ENCODE results near the gene HOXA7.

Gene HOXA7

GRCh38 chr7:27148031-27148755 lies 8.3 kb downstream of the HOXA7 start (continued):
- TF ChIP-seq ZFHX2 (tag by site-specific recombination; conservative IDR thresholded peaks at IDR 0.05) (peak; percentile 87), PRDM2 (tag by site-specific recombination; IDR thresholded peaks at IDR 0.05; ENCODE audit: borderline replicate concordance) (no peak), ZIC2 (tag by site-specific recombination; IDR thresholded peaks at IDR 0.05) (peak; percentile 32), ZBTB8A (tag by site-specific recombination; IDR thresholded peaks at IDR 0.05) (peak; percentile 57; the same call in 1 of the 2 replicates)

GRCh38 chr7:27147199-27148030 lies 9.1 kb downstream of the HOXA7 start, which contains the start of gene HOXA6:
HOXA6 (minus strand) TSS chr7:27147774; CDS start chr7:27147749, 25 bp downstream.
- Histone ChIP-seq H3K9me3 (ENCODE audit: control insufficient read depth, insufficient read depth, low read depth, low read length) (no peaks in the 10 kb centered on the region), H3K36me3 (ENCODE audit: control insufficient read depth in 2 of 2, insufficient read depth in 1 of 2, low read length in 2 of 2) (peaks cover 0 to 61% of the 10 kb centered on the region in 2 experiments; a peak in 2 of 3 replicates), H3K27ac (ENCODE audit: extremely low read depth, low read depth, low read length) (peak within 1 kb of the TSS; percentile 99), H3K4me1 (ENCODE audit: control insufficient read depth, insufficient read depth, low read length) (peaks cover 18% of the 10 kb centered on the region), H3K4me3 (ENCODE audit: low read depth, low read length) (peak within 1 kb of the TSS; percentile 59)
- CTCF ChIA-PET, result interaction anchor here (1.0 to 4.3 kb wide), 3 partner anchors 15 to 293 kb away, joined by 3 to 50 read pairs (median 4); partner anchors contain the start of gene HOXA4
- POLR2A ChIA-PET, result interaction anchor here (1.0 to 5.6 kb wide), 12 partner anchors 9 to 294 kb away, joined by 3 to 42 read pairs (median 6); partner anchors contain the start of genes HOXA1, HOXA10, HOXA7 and HOXA9
- TF ChIP-seq RBAK (tag by site-specific recombination; IDR thresholded peaks at IDR 0.05), result no peak
- TF ChIP-seq ZBTB8A (tag by site-specific recombination; IDR thresholded peaks at IDR 0.05), result peak; percentile 51
- peak; percentile 89 for TF ChIP-seq ZBTB20 (tag by site-specific recombination; IDR thresholded peaks at IDR 0.05)
- TF ChIP-seq ZNF366 (tag by site-specific recombination; conservative IDR thresholded peaks at IDR 0.05), result peak; percentile 91
- TF ChIP-seq ZNF48 (tag by site-specific recombination; IDR thresholded peaks at IDR 0.05), result no peak
- 0 out of 2 replicates have a peak, but pooled peaks have one; percentile 11 for TF ChIP-seq ZFP69B (tag by site-specific recombination; IDR thresholded peaks at IDR 0.05)
- no peak for TF ChIP-seq ZNF585B (tag by site-specific recombination; IDR thresholded peaks at IDR 0.05)
- TF ChIP-seq ZNF10 (tag by site-specific recombination; IDR thresholded peaks at IDR 0.05), result 0 out of 2 replicates have a peak, but pooled peaks have one; percentile 23
- no peak for TF ChIP-seq ZNF785 (tag by site-specific recombination; IDR thresholded peaks at IDR 0.05)
- peak; percentile 30; the same call in 1 of the 2 replicates for TF ChIP-seq SP2 (tag by site-specific recombination; IDR thresholded peaks at IDR 0.05)
- TF ChIP-seq GLI4 (tag by site-specific recombination; IDR thresholded peaks at IDR 0.05), result no peak
- no peak for TF ChIP-seq ZNF112 (tag by site-specific recombination; IDR thresholded peaks at IDR 0.05)
- TF ChIP-seq HIC1 (tag by site-specific recombination; IDR thresholded peaks at IDR 0.05), result 0 out of 2 replicates have a peak, but pooled peaks have one; percentile 11
- TF ChIP-seq ZNF629 (tag by site-specific recombination; IDR thresholded peaks at IDR 0.05), result peak; percentile 74
- peak; percentile 56 for TF ChIP-seq ZNF335 (tag by site-specific recombination; conservative IDR thresholded peaks at IDR 0.05)
- no peak for TF ChIP-seq ZBTB6 (tag by site-specific recombination; IDR thresholded peaks at IDR 0.05)
- no peak for TF ChIP-seq ZNF202 (tag by site-specific recombination; IDR thresholded peaks at IDR 0.05; ENCODE audit: borderline replicate concordance)
- TF ChIP-seq ZNF521 (tag by site-specific recombination; IDR thresholded peaks at IDR 0.05), result no peak
- no peak for TF ChIP-seq ZNF121 (tag by site-specific recombination; IDR thresholded peaks at IDR 0.05)
- TF ChIP-seq IKZF3 (tag by site-specific recombination; IDR thresholded peaks at IDR 0.05), result peak; percentile 31; the same call in 1 of the 2 replicates
- peak; percentile 22; the same call in 1 of the 2 replicates for TF ChIP-seq ZFP37 (tag by site-specific recombination; IDR thresholded peaks at IDR 0.05)
- TF ChIP-seq GFI1B (tag by site-specific recombination; IDR thresholded peaks at IDR 0.05), result 0 out of 2 replicates have a peak, but pooled peaks have one; percentile 40
- no peak for TF ChIP-seq ZNF623 (tag by site-specific recombination; IDR thresholded peaks at IDR 0.05)
